Measurements from ENCODE around the gene PLA2G6. TPM values are rescaled to one million over a fixed set of nuclear protein-coding genes. Genes with fewer than 3 reads are reported as not detected.

Gene PLA2G6
- total RNA-seq, 1 experiment from 2014 or later = 36.0 TPM

- no peak overlapping the region for H2AFZ ChIP-seq (ENCODE audit: low read depth, low read length, poor library complexity, severe bottlenecking)
- RAD21 ChIA-PET (ENCODE audit: low non-redundant PET in 1 of 2, low total read pairs in 2 of 2, uncharacterized antibody in 2 of 2, unreplicated experiment in 2 of 2) = no interaction called here
- no TSS peak for BruUV-seq (replicated peaks)
- H3K9me3 ChIP-seq (ENCODE audit: control insufficient read depth in 1 of 2, insufficient read depth in 1 of 2, low read depth in 1 of 2, low read length in 2 of 2) = no peaks in the 10 kb centered on the region
- H3K27me3 ChIP-seq (ENCODE audit: insufficient read depth, low read length) = no peaks in the 10 kb centered on the region
- H3K4me2 ChIP-seq (ENCODE audit: low read length) = no peak overlapping the region
- no peaks in the 10 kb centered on the region for H3K79me2 ChIP-seq (ENCODE audit: insufficient read depth, low read length)
- intact Hi-C loops (cut with micrococcal nuclease) = loop anchor here (10.0 kb wide), 1 partner anchor 109 kb away; no protein-coding TSS in a partner anchor
- H3K4me3 ChIP-seq (replicated peaks in 1 of 2; ENCODE audit: low read depth in 1 of 2, low read length in 2 of 2) = no peak overlapping the region
- POLR2A ChIA-PET = no interaction called here
- TF ChIP-seq CTCF (IDR thresholded peaks at IDR 0.05 in 2 of 3, conservative IDR thresholded peaks at IDR 0.05 in 1 of 3; ENCODE audit: borderline replicate concordance in 1 of 3, insufficient read depth in 1 of 3, low read depth in 2 of 3, low read length in 2 of 3) (no peak), RAD21 (IDR thresholded peaks at IDR 0.05; ENCODE audit: low read depth) (no peak), EGR1 (IDR thresholded peaks at IDR 0.05; ENCODE audit: low read depth) (no peak), TCF7L2 (IDR thresholded peaks at IDR 0.05; ENCODE audit: borderline replicate concordance, extremely low read depth, insufficient read depth, insufficient read length) (no peak), EZH2 (IDR thresholded peaks at IDR 0.05) (no peak)
- no peak overlapping the region for H3K27ac ChIP-seq (ENCODE audit: low read depth, low read length)
- no peaks in the 10 kb centered on the region for H4K20me1 ChIP-seq (ENCODE audit: insufficient read depth)
- no peak for DNase-seq (ENCODE audit: low read depth, low spot score)
- no peaks in the 10 kb centered on the region for H3K36me3 ChIP-seq (ENCODE audit: control insufficient read depth in 1 of 2, insufficient read depth in 2 of 2, low read length in 2 of 2)
- CTCF ChIA-PET = interaction anchor here (1.1 to 1.7 kb wide), 3 partner anchors 28 to 113 kb away, joined by 4 to 12 read pairs (median 9); no protein-coding TSS in a partner anchor
- H3K9me2 ChIP-seq (ENCODE audit: insufficient read depth) = no peaks in the 10 kb centered on the region
- ATAC-seq = no peak
- peaks cover 15 to 17% of the 10 kb centered on the region in 2 experiments for H3K4me1 ChIP-seq (ENCODE audit: control insufficient read depth in 1 of 2, insufficient read depth in 2 of 2, low read length in 2 of 2)
- H3K9ac ChIP-seq (ENCODE audit: low read length) = no peak overlapping the region
Observed at GRCh38 chr22:38115423-38116205, 66.0 kb downstream of the PLA2G6 start.
